Nephron (organoid): ENCODE data around the gene GDF2.

Experiments
- H3K27ac Mint-ChIP-seq, 3 experiments: 2 replicates each; pipeline ENCODE4 v1.8.0; 2020; ENCODE audit warnings: mixed read lengths in 3 of 3, mild to moderate bottlenecking in 2 of 3, moderate library complexity in 1 of 3
- H3K27me3 Mint-ChIP-seq: 2 replicates; pipeline ENCODE4 v1.8.0; 2021; ENCODE audit warnings: low read depth, mild to moderate bottlenecking, moderate library complexity, mixed read lengths
- H3K36me3 Mint-ChIP-seq: 2 replicates; pipeline ENCODE4 v1.8.0; 2020; ENCODE audit warnings: low read depth, mixed read lengths
- H3K4me1 Mint-ChIP-seq: 2 replicates; pipeline ENCODE4 v1.8.0; 2020; ENCODE audit warnings: mixed read lengths
- H3K4me3 Mint-ChIP-seq, 3 experiments: 2 replicates each; pipeline ENCODE4 v1.8.0; 2020; ENCODE audit warnings: mild to moderate bottlenecking in 3 of 3, mixed read lengths in 3 of 3, moderate library complexity in 2 of 3
- H3K9me3 Mint-ChIP-seq: 2 replicates; pipeline ENCODE4 v1.8.0; 2020; ENCODE audit warnings: mixed read lengths
- CTCF ChIP-seq, 3 experiments: fragments of 200-600 bp; sonication (generic); IDR thresholded peaks; one replicate each; pipeline ENCODE4 v1.5.0; 2021; ENCODE audit warnings: antibody characterized with exemption in 3 of 3; ENCODE audit not compliant: unreplicated experiment in 3 of 3

GDF2 gene

GRCh38 chr10:47331954-47332353, 9.7 kb downstream of the GDF2 start:
- H3K9me3 Mint-ChIP-seq = no peaks in the 10 kb centered on the region
- TF ChIP-seq CTCF (IDR thresholded peaks at IDR 0.05; ENCODE audit: unreplicated experiment in 3 of 3) = no peak
- peaks cover 16% of the 10 kb centered on the region for H3K27me3 Mint-ChIP-seq
- no peaks in the 10 kb centered on the region for H3K36me3 Mint-ChIP-seq
- H3K27ac Mint-ChIP-seq = no peak overlapping the region
- H3K4me1 Mint-ChIP-seq = no peaks in the 10 kb centered on the region
- H3K4me3 Mint-ChIP-seq = no peak overlapping the region

GRCh38 chr10:47332371-47332770, 10.1 kb downstream of the GDF2 start:
- TF ChIP-seq CTCF (IDR thresholded peaks at IDR 0.05; ENCODE audit: unreplicated experiment in 3 of 3) = no peak
- Mint-ChIP-seq H3K9me3 (no peaks in the 10 kb centered on the region), H3K27ac (no peak overlapping the region), H3K36me3 (no peaks in the 10 kb centered on the region), H3K4me1 (no peaks in the 10 kb centered on the region), H3K4me3 (no peak overlapping the region), H3K27me3 (peaks cover 16% of the 10 kb centered on the region)

- Mint-ChIP-seq H3K27me3 (peaks cover 16% of the 10 kb centered on the region), H3K4me1 (no peaks in the 10 kb centered on the region), H3K27ac (no peak overlapping the region), H3K36me3 (no peaks in the 10 kb centered on the region), H3K4me3 (no peak overlapping the region), H3K9me3 (no peaks in the 10 kb centered on the region)
- TF ChIP-seq CTCF (IDR thresholded peaks at IDR 0.05; ENCODE audit: unreplicated experiment in 3 of 3) = no peak
These were observed 10.7 kb downstream of the GDF2 start for GRCh38 chr10:47332946-47333345.

GRCh38 chr10:47333532-47333931, 11.3 kb downstream of the GDF2 start:
- Mint-ChIP-seq H3K27me3 (peaks cover 17% of the 10 kb centered on the region), H3K9me3 (no peaks in the 10 kb centered on the region), H3K27ac (no peak overlapping the region), H3K4me3 (no peak overlapping the region), H3K36me3 (no peaks in the 10 kb centered on the region), H3K4me1 (no peaks in the 10 kb centered on the region)
- no peak for TF ChIP-seq CTCF (IDR thresholded peaks at IDR 0.05; ENCODE audit: unreplicated experiment in 3 of 3)

GRCh38 chr10:47334466-47335295, 12.4 kb downstream of the GDF2 start:
- Mint-ChIP-seq H3K27me3 (peaks cover 19% of the 10 kb centered on the region), H3K9me3 (no peaks in the 10 kb centered on the region), H3K4me3 (no peak overlapping the region), H3K27ac (no peak overlapping the region), H3K4me1 (no peaks in the 10 kb centered on the region), H3K36me3 (no peaks in the 10 kb centered on the region)
- no peak for TF ChIP-seq CTCF (IDR thresholded peaks at IDR 0.05; ENCODE audit: unreplicated experiment in 3 of 3)

- no peak overlapping the region for H3K4me3 Mint-ChIP-seq
- peaks cover 24% of the 10 kb centered on the region for H3K27me3 Mint-ChIP-seq
- H3K27ac Mint-ChIP-seq = no peak overlapping the region
- TF ChIP-seq CTCF (IDR thresholded peaks at IDR 0.05; ENCODE audit: unreplicated experiment in 3 of 3) = no peak
- H3K36me3 Mint-ChIP-seq = no peaks in the 10 kb centered on the region
- no peaks in the 10 kb centered on the region for H3K4me1 Mint-ChIP-seq
- H3K9me3 Mint-ChIP-seq = no peaks in the 10 kb centered on the region
These were observed 13.7 kb downstream of the GDF2 start for GRCh38 chr10:47335906-47336305.
